CD1c-positive myeloid dendritic cell (primary cell): ENCODE results near the gene SEBOX.

Experiments used
- DNase-seq: peaks from one replicate; pipeline ENCODE4 v3.0.0-alpha.2; 2016; ENCODE audit errors: extremely low spot score

SEBOX gene

GRCh38 chr17:28368915-28369683, 4.1 kb upstream of the SEBOX start:
- DNase-seq = no peak

- DNase-seq = no peak
These were observed 3.4 kb upstream of the SEBOX start for GRCh38 chr17:28368306-28368831.

GRCh38 chr17:28367641-28368305, 2.8 kb upstream of the SEBOX start:
- no peak for DNase-seq

GRCh38 chr17:28366605-28367004, 1.6 kb upstream of the SEBOX start:
- DNase-seq = no peak

- no peak for DNase-seq
These were observed 488 bp upstream of the SEBOX start for GRCh38 chr17:28365487-28365886.

GRCh38 chr17:28363776-28364650, 986 bp downstream of the SEBOX start:
- no peak for DNase-seq

GRCh38 chr17:28363186-28363585, 1.8 kb downstream of the SEBOX start:
- DNase-seq = no peak

- no peak for DNase-seq
These were observed 7.2 kb downstream of the SEBOX start for GRCh38 chr17:28357901-28358197.

- peak; percentile 98 for DNase-seq
These were observed 7.7 kb downstream of the SEBOX start, which contains the start of gene POLDIP2 for GRCh38 chr17:28357061-28357900. Gene POLDIP2, minus strand, starts transcription at chr17:28357527. Its CDS starts 79 bp downstream, at chr17:28357448.

GRCh38 chr17:28350271-28350670, 14.7 kb downstream of the SEBOX start:
- no peak for DNase-seq

- DNase-seq = no peak
These were observed 16.0 kb downstream of the SEBOX start for GRCh38 chr17:28348979-28349378.

- no peak for DNase-seq
These were observed 17.6 kb downstream of the SEBOX start for GRCh38 chr17:28347261-28347891.

- DNase-seq = no peak
These were observed 18.2 kb downstream of the SEBOX start for GRCh38 chr17:28346746-28347246.

GRCh38 chr17:28346199-28346580, 18.8 kb downstream of the SEBOX start:
- DNase-seq = no peak

- DNase-seq = no peak
These were observed 19.4 kb downstream of the SEBOX start for GRCh38 chr17:28345419-28346198.

- no peak for DNase-seq
These were observed 20.5 kb downstream of the SEBOX start for GRCh38 chr17:28344435-28344901.

GRCh38 chr17:28344011-28344410, 21.0 kb downstream of the SEBOX start:
- DNase-seq = no peak

GRCh38 chr17:28343491-28343932, 21.5 kb downstream of the SEBOX start:
- DNase-seq = no peak

- no peak for DNase-seq
These were observed 22.7 kb downstream of the SEBOX start for GRCh38 chr17:28342313-28342712.

- DNase-seq = no peak
These were observed 23.5 kb downstream of the SEBOX start for GRCh38 chr17:28341516-28341915.
